Epithelial cell of proximal tubule (primary cell): ENCODE measurements around the gene NOM1. TPM values are rescaled to one million over a fixed set of nuclear protein-coding genes. Genes with fewer than 3 reads are reported as not detected.

Experiments used
- DNase-seq: peaks from one replicate; pipeline ENCODE4 v3.0.0-alpha.2; 2011; ENCODE audit warnings: low read depth
- H3K4me3 ChIP-seq: 2 replicates; pipeline ENCODE4 v1.5.1; 2011; ENCODE audit warnings: low read depth, mild to moderate bottlenecking, low read length
- CTCF ChIP-seq: conservative IDR thresholded peaks from 2 replicates; pipeline ENCODE4 v1.5.1; 2012; ENCODE audit warnings: low read depth, mild to moderate bottlenecking, low read length
- total RNA-seq: library from RNA; depleted of rRNA; stranded (reverse); fragments of >200 nt; gene quantifications from 2 replicates; pipeline ENCODE4 v1.2.3, GENCODE V29; 2015

Gene NOM1
- total RNA-seq, 1 donor from 2014 or later = 8.9 TPM

GRCh38 chr7:157009170-157009777 is 59.8 kb downstream of the NOM1 start:
- peak overlapping the region; percentile 52 for H3K4me3 ChIP-seq
- no peak for TF ChIP-seq CTCF
- DNase-seq = no peak

DNA sequence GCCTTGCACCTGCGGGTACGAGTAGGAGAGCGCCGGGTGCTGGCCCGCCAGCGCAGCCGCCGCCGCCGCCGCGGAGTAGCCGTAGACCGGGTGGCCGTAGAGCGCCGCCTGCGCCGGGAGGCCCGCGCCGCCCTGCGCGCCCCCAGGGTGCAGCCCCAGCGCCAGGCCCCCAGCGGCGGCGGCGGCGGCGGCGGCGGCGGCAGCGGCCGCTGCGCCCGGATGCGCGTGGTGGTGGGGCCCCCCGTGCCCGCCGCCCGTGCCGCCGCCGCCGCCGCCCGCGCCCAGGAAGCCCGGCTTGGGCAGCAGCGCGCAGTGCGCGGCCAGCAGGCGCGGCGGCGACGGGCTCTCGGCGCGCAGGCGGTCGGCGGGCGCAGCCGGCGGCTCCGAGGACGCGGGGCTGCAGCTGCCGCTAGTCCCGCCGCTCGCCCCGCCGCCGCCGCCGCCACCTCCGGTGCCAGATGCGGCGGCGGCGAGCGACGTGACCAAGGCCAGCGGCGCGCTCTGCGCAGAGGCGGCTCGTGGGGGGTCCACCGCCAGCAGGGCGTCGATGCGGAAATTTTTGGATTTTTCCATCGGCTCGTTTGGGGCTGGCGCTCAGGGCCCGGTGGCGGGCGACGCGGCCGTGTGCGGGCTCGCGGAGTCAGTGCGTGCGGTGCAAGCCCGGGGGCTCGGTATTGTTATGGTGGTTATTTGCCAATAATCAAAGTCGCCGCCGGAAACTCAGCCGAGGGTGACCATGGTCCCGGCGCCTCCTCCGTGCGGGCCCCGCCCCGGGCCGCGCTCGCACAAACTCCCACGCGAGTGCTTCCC is 60.5 kb downstream of the NOM1 start:
- TF ChIP-seq CTCF = no peak
- no peak for DNase-seq
- H3K4me3 ChIP-seq = peak overlapping the region; percentile 65

GRCh38 chr7:157010588-157011332 is 61.2 kb downstream of the NOM1 start, which contains the start of gene MNX1:
MNX1 (minus strand) TSS chr7:157010663; CDS start chr7:157010350, 313 bp downstream.
- no peak for DNase-seq
- TF ChIP-seq CTCF = no peak

GRCh38 chr7:157011333-157012112 is 62.0 kb downstream of the NOM1 start:
- H3K4me3 ChIP-seq = peak overlapping the region; percentile 65
- TF ChIP-seq CTCF = no peak
- no peak for DNase-seq

More at GRCh38 chr7:157010588-157011332, 61.2 kb downstream of the NOM1 start, which contains the start of gene MNX1:
- H3K4me3 ChIP-seq = peak within 1 kb of the TSS; percentile 65

DNA sequence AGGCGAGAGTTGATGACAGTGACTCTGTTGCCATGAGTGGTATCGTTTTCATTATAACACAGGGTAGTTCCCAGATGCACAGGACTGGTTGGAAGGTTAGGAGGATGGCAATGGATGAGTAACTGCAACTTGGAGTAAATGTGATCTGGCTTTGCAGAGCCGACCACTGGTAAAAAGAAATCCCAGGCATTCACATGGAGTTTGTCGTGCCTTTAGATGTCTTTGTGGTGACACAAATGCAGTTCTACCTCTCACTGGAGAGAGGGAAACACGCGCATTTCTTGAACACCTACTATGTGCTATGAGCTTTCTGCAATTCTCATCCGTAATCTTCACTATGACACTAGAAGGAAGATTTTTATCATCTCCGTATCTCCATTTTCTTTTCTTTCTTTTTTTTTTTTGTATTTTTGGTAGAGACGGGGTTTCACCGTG is 62.6 kb downstream of the NOM1 start:
- no peak overlapping the region for H3K4me3 ChIP-seq
- no peak for TF ChIP-seq CTCF
- DNase-seq = no peak

DNA sequence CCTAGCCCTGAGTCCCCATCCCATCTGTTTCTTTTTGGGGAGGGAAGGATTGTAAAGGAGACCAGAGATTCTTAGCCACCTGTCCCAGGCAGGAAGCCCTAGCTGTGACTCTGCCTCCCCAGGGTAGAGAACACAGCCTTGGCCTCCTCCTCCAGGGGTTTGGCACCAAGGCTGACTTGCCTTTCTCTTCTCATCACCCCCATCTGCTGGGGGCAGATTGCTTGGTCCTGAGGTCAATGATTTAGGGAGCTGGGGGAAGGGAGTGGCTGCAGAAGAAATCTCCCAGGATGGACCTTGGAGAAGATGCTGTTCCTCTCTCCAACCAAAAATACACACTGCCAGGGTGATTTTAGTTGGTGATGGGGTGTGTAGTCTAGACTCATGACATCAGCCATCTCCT is 63.6 kb downstream of the NOM1 start:
- H3K4me3 ChIP-seq = no peak overlapping the region
- no peak for TF ChIP-seq CTCF
- no peak for DNase-seq
